ENCODE measurements around the gene ID4.

DNA sequence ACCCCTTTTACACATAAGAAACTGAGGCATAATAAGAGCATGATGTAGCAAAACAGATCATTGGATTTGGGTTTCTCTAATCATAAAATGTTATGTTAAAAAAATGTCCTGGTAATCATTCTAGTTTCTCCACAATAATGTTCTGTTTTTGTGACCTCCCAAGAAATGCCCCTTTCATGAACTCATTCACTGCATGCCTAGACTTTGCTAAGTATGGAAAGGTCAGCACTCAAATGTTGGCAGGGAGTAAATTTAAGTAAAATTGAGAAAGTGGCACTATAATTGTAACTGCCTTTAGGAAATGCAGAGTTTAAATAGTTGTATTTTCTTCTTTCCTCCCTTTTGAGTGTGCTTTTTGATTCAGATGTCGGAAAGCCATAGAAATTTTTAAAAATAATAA, 48.5 kb upstream of the ID4 start:
- TF ChIP-seq POLR2AphosphoS5 (IDR thresholded peaks at IDR 0.05; ENCODE audit: insufficient read depth in 1 of 2, low read depth in 1 of 2): no peak
- TF ChIP-seq, protein P1, sequence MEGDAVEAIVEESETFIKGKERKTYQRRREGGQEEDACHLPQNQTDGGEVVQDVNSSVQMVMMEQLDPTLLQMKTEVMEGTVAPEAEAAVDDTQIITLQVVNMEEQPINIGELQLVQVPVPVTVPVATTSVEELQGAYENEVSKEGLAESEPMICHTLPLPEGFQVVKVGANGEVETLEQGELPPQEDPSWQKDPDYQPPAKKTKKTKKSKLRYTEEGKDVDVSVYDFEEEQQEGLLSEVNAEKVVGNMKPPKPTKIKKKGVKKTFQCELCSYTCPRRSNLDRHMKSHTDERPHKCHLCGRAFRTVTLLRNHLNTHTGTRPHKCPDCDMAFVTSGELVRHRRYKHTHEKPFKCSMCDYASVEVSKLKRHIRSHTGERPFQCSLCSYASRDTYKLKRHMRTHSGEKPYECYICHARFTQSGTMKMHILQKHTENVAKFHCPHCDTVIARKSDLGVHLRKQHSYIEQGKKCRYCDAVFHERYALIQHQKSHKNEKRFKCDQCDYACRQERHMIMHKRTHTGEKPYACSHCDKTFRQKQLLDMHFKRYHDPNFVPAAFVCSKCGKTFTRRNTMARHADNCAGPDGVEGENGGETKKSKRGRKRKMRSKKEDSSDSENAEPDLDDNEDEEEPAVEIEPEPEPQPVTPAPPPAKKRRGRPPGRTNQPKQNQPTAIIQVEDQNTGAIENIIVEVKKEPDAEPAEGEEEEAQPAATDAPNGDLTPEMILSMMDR (IDR thresholded peaks at IDR 0.05): no peak
- no peak for TF ChIP-seq POLR2A (IDR thresholded peaks at IDR 0.05)

All from vagina (tissue), 2 donors.